ENCODE measurements around the gene NOXRED1. TPM values are rescaled to one million over a fixed set of nuclear protein-coding genes. Genes with fewer than 3 reads are reported as not detected.

Gene NOXRED1, protein sequence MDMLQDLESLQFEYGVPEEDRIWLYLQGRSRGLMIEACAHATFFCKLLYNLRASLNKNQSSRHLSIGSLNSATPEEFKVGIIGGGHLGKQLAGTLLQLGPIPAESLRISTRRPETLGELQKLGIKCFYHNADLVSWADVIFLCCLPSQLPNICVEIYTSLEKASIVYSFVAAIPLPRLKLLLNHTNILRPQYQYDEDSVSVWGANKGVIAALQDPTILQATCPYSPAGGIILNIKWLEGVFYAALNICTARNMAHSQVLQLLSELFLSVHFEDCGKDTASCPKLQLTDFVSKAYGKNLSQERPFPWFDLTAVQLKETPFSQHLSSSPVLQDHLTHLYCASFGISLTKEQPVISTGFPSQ
- total RNA-seq (2014; rRNA removed; shearing (Covaris generic)): not detected in 2 replicates

- DNase-seq (ENCODE audit: low read depth in 1 of 2, low spot score in 2 of 2): no peak
- Histone ChIP-seq H3K9me3 (replicated peaks) (no peaks in the 10 kb centered on the region), H3K27ac (no peak within 1 kb of the TSS), H3K4me3 (no peak within 1 kb of the TSS), H3K27me3 (replicated peaks) (no peaks in the 10 kb centered on the region), H3K4me1 (replicated peaks) (no peaks in the 10 kb centered on the region), H3K36me3 (peaks cover 23% of the 10 kb centered on the region)
Measured at GRCh38 chr14:77423423-77423822, at the start of gene NOXRED1. NOXRED1 (minus strand) TSS chr14:77423523; CDS start chr14:77422889, 634 bp downstream.

DNA sequence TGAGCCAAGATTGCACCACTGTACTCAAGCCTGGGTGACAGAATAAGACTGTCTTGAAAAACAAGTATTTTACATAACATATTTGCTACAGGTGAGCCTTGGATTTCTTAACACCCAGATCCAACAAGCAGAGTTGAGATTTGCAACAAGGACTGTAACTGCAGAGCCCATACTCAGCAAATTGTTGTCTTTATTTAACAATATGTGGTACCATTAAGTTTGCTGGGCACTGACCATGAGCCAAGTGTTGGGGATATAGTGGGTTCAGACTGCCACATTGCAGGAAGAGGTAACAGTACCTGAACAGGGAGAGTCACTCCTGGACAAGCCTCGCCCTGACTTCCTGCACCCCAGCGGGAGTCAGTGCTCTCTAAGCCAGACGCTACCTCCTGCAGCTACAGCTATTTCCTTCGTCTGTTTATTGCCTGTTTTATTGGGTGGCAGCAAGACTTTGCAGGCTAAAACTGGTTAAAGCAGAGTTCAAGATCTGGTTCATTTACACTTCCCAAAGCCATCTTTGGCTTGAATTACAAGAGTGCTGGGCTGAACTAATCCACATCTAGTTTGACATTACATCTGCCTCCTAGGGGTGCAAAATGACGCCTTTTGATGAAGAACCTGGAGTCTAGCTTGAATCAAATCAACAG, 47.0 kb upstream of the NOXRED1 start:
- Histone ChIP-seq H3K9me3 (replicated peaks) (no peaks in the 10 kb centered on the region), H3K36me3 (peaks cover 40% of the 10 kb centered on the region), H3K27me3 (replicated peaks) (0 out of 2 replicates have a peak, but pooled peaks cover 6% of the 10 kb centered on the region), H3K27ac (no peak overlapping the region), H3K4me3 (no peak overlapping the region), H3K4me1 (replicated peaks) (no peaks in the 10 kb centered on the region)
- no peak for DNase-seq (ENCODE audit: low read depth in 1 of 2, low spot score in 2 of 2)

DNA sequence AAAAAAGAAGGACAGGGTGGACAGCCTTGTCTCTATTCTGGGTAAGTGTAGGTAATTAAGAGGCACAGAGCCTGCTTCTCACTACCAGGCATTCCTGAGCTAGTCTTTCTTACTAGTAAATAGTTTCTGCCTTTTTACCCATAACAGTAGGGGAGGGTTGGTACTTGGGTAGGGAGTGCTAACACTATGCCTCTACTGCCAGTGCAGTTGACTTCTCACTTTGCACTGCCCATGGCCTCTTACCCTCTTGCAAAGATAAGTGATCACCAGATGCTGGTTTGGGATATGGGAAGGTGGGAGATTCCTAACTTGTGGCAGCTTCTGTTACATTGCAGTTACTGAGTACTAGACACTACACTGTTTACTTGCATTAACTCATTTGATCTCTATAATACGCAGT, 46.2 kb upstream of the NOXRED1 start:
- H3K36me3 ChIP-seq: peaks cover 48% of the 10 kb centered on the region
- H3K9me3 ChIP-seq (replicated peaks): no peaks in the 10 kb centered on the region
- DNase-seq (ENCODE audit: low read depth in 1 of 2, low spot score in 2 of 2): no peak
- no peak overlapping the region for H3K4me3 ChIP-seq
- H3K4me1 ChIP-seq (replicated peaks): no peaks in the 10 kb centered on the region
- H3K27me3 ChIP-seq (replicated peaks): 0 out of 2 replicates have a peak, but pooled peaks cover 4% of the 10 kb centered on the region
- H3K27ac ChIP-seq: no peak overlapping the region

DNA sequence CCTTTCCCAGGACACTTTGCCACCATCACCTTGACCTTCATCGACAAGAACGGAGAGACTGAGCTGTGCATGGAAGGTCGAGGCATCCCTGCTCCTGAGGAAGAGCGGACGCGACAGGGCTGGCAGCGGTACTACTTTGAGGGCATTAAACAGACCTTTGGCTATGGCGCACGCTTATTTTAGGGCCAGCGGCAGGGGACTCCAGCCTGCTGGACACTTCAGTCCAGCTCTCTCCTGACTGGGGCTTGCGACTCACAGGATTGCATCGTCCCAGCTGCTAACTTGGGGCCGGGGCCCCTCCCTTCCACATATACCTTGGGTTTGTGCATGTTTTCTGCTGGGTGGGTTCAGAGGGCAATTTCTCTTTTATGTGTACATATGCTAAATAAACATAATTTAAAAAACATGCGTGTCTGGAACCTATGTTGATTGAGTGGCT, 45.8 kb upstream of the NOXRED1 start:
- Histone ChIP-seq H3K4me1 (replicated peaks) (no peaks in the 10 kb centered on the region), H3K27me3 (replicated peaks) (0 out of 2 replicates have a peak, but pooled peaks cover 3% of the 10 kb centered on the region), H3K9me3 (replicated peaks) (no peaks in the 10 kb centered on the region), H3K36me3 (peaks cover 52% of the 10 kb centered on the region), H3K27ac (no peak overlapping the region), H3K4me3 (no peak overlapping the region)
- no peak for DNase-seq (ENCODE audit: low read depth in 1 of 2, low spot score in 2 of 2)

DNA sequence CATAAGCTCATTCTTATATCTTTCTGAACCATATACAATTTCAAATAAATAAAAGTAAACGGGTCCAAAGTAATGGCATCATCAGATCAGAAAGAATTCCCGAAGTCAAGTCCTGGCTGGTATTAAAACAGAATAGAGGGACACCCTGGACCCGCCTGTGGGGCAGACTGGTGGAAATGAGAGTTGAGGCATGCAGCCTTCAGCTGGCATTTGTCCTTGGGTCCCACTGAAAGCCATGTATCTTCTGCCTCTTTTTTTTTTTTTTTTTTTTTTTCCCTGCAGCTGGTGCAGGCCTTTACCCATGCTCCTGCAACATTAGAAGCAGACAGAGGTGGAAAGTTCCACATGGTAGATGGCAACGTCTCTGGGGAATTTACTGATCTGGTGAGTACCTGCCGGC, 44.5 kb upstream of the NOXRED1 start:
- 0 out of 2 replicates have a peak, but pooled peaks cover 3% of the 10 kb centered on the region for H3K27me3 ChIP-seq (replicated peaks)
- H3K4me3 ChIP-seq: no peak overlapping the region
- H3K36me3 ChIP-seq: peaks cover 64% of the 10 kb centered on the region
- DNase-seq (ENCODE audit: low read depth in 1 of 2, low spot score in 2 of 2): no peak
- H3K27ac ChIP-seq: no peak overlapping the region
- H3K4me1 ChIP-seq (replicated peaks): no peaks in the 10 kb centered on the region
- H3K9me3 ChIP-seq (replicated peaks): no peaks in the 10 kb centered on the region

GRCh38 chr14:77459072-77459723, 35.9 kb upstream of the NOXRED1 start:
- Histone ChIP-seq H3K4me1 (replicated peaks) (peaks cover 12% of the 10 kb centered on the region), H3K27ac (no peak overlapping the region), H3K36me3 (peaks cover 51% of the 10 kb centered on the region), H3K27me3 (replicated peaks) (no peaks in the 10 kb centered on the region), H3K9me3 (replicated peaks) (no peaks in the 10 kb centered on the region), H3K4me3 (peak overlapping the region; percentile 72)
- peak; percentile 36 to 56 for DNase-seq (ENCODE audit: low read depth in 1 of 2, low spot score in 2 of 2)

GRCh38 chr14:77458249-77458950, 35.1 kb upstream of the NOXRED1 start:
- peak in 1 of 2 experiments; percentile 47 for DNase-seq (ENCODE audit: low read depth in 1 of 2, low spot score in 2 of 2)

DNA sequence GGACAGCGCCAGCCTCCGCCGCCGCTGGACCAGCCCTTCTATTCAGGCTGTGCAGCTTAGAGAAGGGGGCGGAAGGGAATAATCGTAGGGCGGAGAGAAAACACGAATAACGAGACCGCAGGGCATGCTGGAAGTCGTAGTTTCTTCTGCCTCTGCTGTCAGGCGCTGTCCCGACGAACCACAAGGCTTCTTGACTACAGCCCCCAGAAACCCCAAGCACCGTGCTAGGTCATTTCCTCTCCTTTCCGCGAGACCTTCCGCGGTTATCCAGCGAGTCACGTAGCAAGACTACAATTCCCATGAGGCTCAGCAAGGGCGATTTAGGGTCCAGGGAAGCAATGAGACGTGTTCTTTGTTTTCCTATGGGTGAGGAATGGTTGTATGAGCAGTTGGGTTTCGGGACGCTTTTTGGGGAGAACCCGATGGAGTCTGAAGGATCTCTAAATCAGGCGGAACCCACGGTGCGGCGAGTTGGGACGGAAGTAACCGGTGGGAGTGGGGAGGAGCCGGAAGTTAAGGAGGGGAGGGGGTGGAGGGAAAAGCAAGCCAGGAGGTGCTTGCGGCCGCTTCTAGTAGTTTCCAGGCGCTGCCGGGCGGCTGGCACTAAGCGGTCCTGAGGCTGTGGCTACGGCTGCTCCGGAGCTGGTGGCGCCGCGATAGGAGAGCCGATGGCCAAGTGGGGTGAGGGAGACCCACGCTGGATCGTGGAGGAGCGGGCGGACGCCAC, 34.4 kb upstream of the NOXRED1 start, which contains the start of the genes AHSA1 and VIPAS39:
Gene AHSA1 (plus strand): TSS at position 572 of the 727 bp plus-strand sequence. CDS start 97 bp downstream, at position 669.
Gene VIPAS39 (minus strand): TSS at position 80 of the 727 bp plus-strand sequence. CDS start 3,499 bp downstream, outside the sequence.
- Histone ChIP-seq H3K36me3 (peaks cover 37% of the 10 kb centered on the region), H3K27ac (peak within 1 kb of the TSS; percentile 87), H3K4me3 (peak within 1 kb of the TSS; percentile 72), H3K9me3 (replicated peaks) (no peaks in the 10 kb centered on the region), H3K4me1 (replicated peaks) (peaks cover 12% of the 10 kb centered on the region), H3K27me3 (replicated peaks) (no peaks in the 10 kb centered on the region)
- DNase-seq (ENCODE audit: low read depth in 1 of 2, low spot score in 2 of 2): peak; percentile 96 to 98

More at GRCh38 chr14:77458249-77458950, 35.1 kb upstream of the NOXRED1 start:
- H3K4me3 ChIP-seq: peak overlapping the region; percentile 72
- peak overlapping the region; percentile 87 for H3K27ac ChIP-seq
- H3K4me1 ChIP-seq (replicated peaks): peaks cover 12% of the 10 kb centered on the region
- H3K9me3 ChIP-seq (replicated peaks): no peaks in the 10 kb centered on the region
- H3K36me3 ChIP-seq: peaks cover 43% of the 10 kb centered on the region
- no peaks in the 10 kb centered on the region for H3K27me3 ChIP-seq (replicated peaks)

DNA sequence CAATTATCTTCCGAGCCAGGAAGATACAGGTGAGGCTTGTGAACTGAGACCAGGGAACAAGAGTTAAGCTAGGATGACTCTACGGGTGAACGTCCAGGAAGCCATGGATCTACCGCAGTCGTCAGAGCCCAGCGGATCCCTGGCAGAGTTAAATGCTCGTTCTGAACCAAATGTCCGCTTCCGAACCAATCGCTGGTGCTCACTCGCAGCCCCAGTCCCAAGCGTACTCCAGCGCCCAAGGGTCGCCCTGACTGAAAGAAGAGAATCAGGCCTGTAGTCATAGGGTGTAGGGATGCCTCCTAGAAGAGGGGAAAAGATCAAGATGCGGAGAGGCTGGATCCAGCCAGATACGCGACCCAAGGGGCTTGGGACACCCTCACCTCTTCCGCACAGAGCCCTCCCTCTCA, 33.8 kb upstream of the NOXRED1 start:
- Histone ChIP-seq H3K27me3 (replicated peaks) (no peaks in the 10 kb centered on the region), H3K36me3 (peaks cover 31% of the 10 kb centered on the region), H3K27ac (no peak overlapping the region), H3K4me1 (replicated peaks) (peaks cover 12% of the 10 kb centered on the region), H3K9me3 (replicated peaks) (no peaks in the 10 kb centered on the region), H3K4me3 (peak overlapping the region; percentile 72)
- DNase-seq (ENCODE audit: low read depth in 1 of 2, low spot score in 2 of 2): no peak

GRCh38 chr14:77455966-77456640, 32.8 kb upstream of the NOXRED1 start:
- no peaks in the 10 kb centered on the region for H3K27me3 ChIP-seq (replicated peaks)
- peak overlapping the region; percentile 72; the same call in 1 of the 2 replicates for H3K4me3 ChIP-seq
- H3K4me1 ChIP-seq (replicated peaks): peaks cover 12% of the 10 kb centered on the region
- peaks cover 21% of the 10 kb centered on the region for H3K36me3 ChIP-seq
- DNase-seq (ENCODE audit: low read depth in 1 of 2, low spot score in 2 of 2): no peak
- no peak overlapping the region for H3K27ac ChIP-seq
- H3K9me3 ChIP-seq (replicated peaks): no peaks in the 10 kb centered on the region

- no peaks in the 10 kb centered on the region for H3K4me1 ChIP-seq (replicated peaks)
- H3K36me3 ChIP-seq: peaks cover 26% of the 10 kb centered on the region
- no peaks in the 10 kb centered on the region for H3K27me3 ChIP-seq (replicated peaks)
- no peak for DNase-seq (ENCODE audit: low read depth in 1 of 2, low spot score in 2 of 2)
- no peak overlapping the region for H3K4me3 ChIP-seq
- no peak overlapping the region for H3K27ac ChIP-seq
- no peaks in the 10 kb centered on the region for H3K9me3 ChIP-seq (replicated peaks)
Measured at GRCh38 chr14:77442196-77442595, 18.9 kb upstream of the NOXRED1 start.

DNA sequence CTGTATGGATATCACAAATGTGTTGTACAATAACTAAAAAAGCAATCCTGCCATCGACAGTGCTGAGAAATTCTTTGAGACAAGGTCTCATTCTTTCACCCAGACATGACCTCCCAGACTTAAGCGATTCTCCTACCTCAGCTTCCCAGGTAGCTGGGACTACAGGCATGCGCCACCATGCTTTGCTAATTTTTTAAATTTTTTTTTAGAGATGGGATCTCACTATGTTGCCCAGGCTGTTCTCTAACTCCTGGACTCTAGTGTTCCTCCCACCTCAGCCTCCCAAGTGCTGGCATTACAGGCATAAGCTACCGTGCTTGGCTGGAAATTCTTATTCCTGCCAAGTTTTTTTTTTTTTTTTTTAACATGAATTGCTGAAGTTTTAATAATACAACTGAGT, 16.5 kb upstream of the NOXRED1 start:
- DNase-seq (ENCODE audit: low read depth in 1 of 2, low spot score in 2 of 2): no peak
- H3K27me3 ChIP-seq (replicated peaks): no peaks in the 10 kb centered on the region
- H3K9me3 ChIP-seq (replicated peaks): no peaks in the 10 kb centered on the region
- H3K4me3 ChIP-seq: no peak overlapping the region
- peaks cover 26% of the 10 kb centered on the region for H3K36me3 ChIP-seq
- H3K27ac ChIP-seq: no peak overlapping the region
- no peaks in the 10 kb centered on the region for H3K4me1 ChIP-seq (replicated peaks)
